ENCODE data around the gene FBN3.
A peak's percentile ranks its signal among the peaks of the same experiment; 100 is the strongest.

FBN3 gene

GRCh38 chr19:8065875-8066261 is 83.5 kb downstream of the FBN3 start:
- Histone ChIP-seq H3K4me3 (ENCODE audit: low read depth in 1 of 2, low read length in 2 of 2) (no peak overlapping the region), H3K36me3 (ENCODE audit: insufficient read depth, low read length) (no peaks in the 10 kb centered on the region), H3K27me3 (ENCODE audit: control insufficient read depth in 1 of 2, insufficient read depth in 2 of 2, low read length in 2 of 2) (no peaks in the 10 kb centered on the region), H3K9ac (ENCODE audit: low read length) (no peak overlapping the region), H3K27ac (ENCODE audit: low read depth, low read length) (no peak overlapping the region), H3K4me1 (ENCODE audit: insufficient read depth, low read length) (no peaks in the 10 kb centered on the region), H3K9me3 (ENCODE audit: low read length) (peaks cover 10% of the 10 kb centered on the region)

DNA sequence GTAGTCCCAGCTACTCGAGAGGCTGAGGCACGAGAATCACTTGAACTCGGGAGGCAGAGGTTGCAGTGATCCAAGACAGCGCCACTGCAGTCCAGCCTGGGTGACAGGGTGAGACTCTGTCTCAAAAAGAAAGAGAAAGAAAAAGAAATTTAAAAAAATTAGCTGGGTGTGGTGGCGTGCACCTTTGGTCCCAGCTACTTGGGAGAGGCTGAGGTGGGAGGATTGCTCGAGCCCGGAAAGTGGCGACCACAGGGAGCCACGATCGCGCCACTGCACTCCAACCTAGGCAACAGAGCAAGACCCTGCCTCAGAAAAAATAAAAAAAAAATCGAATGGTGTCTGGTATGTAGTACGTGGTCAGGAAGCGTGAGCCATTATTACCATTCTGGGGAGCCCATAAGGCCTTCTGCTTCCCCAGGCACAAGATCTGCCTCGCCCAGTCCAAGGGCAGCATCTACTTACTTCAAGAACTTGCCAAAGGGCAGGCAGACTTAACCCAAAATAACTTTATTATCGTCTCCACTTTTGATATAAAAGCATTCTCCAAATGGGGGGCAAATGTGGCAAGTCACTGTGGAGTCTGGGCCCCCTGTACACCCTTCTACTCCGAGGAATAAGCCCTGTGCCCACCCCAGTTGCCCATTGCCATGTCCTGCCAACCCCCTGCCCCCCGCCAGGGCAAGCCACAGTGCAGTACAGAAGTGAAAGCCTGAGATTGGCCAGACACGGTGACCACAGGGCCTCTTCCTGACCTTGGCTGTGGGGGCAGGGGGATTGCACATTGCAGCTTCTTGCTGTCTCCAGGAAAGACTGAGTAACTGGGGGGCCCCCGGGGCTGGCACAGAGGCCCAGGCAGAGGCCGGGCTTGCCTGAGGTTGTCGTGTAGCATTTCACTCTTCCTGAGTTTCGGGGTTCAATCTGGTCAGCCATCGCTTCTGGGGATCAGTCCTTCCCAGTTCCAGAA is 84.2 kb downstream of the FBN3 start:
- Histone ChIP-seq H3K9me3 (ENCODE audit: low read length) (peaks cover 10% of the 10 kb centered on the region), H3K9ac (ENCODE audit: low read length) (no peak overlapping the region), H3K4me3 (ENCODE audit: low read depth in 1 of 2, low read length in 2 of 2) (no peak overlapping the region), H3K36me3 (ENCODE audit: insufficient read depth, low read length) (no peaks in the 10 kb centered on the region), H3K4me1 (ENCODE audit: insufficient read depth, low read length) (no peaks in the 10 kb centered on the region), H3K27ac (ENCODE audit: low read depth, low read length) (no peak overlapping the region), H3K27me3 (ENCODE audit: control insufficient read depth in 1 of 2, insufficient read depth in 2 of 2, low read length in 2 of 2) (no peaks in the 10 kb centered on the region)

- Histone ChIP-seq H3K4me1 (ENCODE audit: insufficient read depth, low read length) (no peaks in the 10 kb centered on the region), H3K36me3 (ENCODE audit: insufficient read depth, low read length) (no peaks in the 10 kb centered on the region), H3K27me3 (ENCODE audit: control insufficient read depth in 1 of 2, insufficient read depth in 2 of 2, low read length in 2 of 2) (no peaks in the 10 kb centered on the region), H3K27ac (ENCODE audit: low read depth, low read length) (no peak overlapping the region), H3K9me3 (ENCODE audit: low read length) (no peaks in the 10 kb centered on the region), H3K9ac (ENCODE audit: low read length) (no peak overlapping the region), H3K4me3 (ENCODE audit: low read depth in 1 of 2, low read length in 2 of 2) (no peak overlapping the region)
These were observed 91.7 kb downstream of the FBN3 start for GRCh38 chr19:8057545-8058270.

- no peak overlapping the region for H3K4me3 ChIP-seq (ENCODE audit: low read depth in 1 of 2, low read length in 2 of 2)
These were observed 92.9 kb downstream of the FBN3 start for GRCh38 chr19:8056533-8056932.

DNA sequence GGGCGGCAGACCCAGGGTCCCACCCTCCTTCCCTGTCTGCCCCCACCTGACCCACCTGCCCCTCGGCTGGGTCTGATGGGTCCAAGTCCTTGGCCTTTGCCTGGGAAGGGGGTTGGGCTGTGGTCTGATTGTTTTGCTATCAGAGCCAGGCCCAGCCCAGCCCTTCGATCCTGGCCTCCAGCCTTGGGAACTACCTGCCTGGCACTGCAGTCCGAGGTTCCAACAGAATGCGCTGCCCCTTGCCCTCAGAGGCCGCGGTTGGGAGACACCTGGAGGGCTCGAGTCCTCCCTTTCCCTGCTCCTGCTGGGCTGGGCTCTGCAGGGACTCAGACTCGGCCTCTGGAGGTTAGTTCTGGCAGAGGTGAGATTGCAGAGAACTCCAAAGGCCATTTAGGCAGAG is 95.2 kb downstream of the FBN3 start:
- H3K27ac ChIP-seq (ENCODE audit: low read depth, low read length) = no peak overlapping the region
- H3K36me3 ChIP-seq (ENCODE audit: insufficient read depth, low read length) = no peaks in the 10 kb centered on the region
- H3K9ac ChIP-seq (ENCODE audit: low read length) = no peak overlapping the region
- H3K4me1 ChIP-seq (ENCODE audit: insufficient read depth, low read length) = no peaks in the 10 kb centered on the region
- H3K27me3 ChIP-seq (ENCODE audit: control insufficient read depth in 1 of 2, insufficient read depth in 2 of 2, low read length in 2 of 2) = peaks cover 0 to 14% of the 10 kb centered on the region in 2 donors
- H3K9me3 ChIP-seq (ENCODE audit: low read length) = no peaks in the 10 kb centered on the region
- no peak overlapping the region for H3K4me3 ChIP-seq (ENCODE audit: low read depth in 1 of 2, low read length in 2 of 2)

More at GRCh38 chr19:8056533-8056932, 92.9 kb downstream of the FBN3 start:
- no peaks in the 10 kb centered on the region for H3K4me1 ChIP-seq (ENCODE audit: insufficient read depth, low read length)
- H3K36me3 ChIP-seq (ENCODE audit: insufficient read depth, low read length) = no peaks in the 10 kb centered on the region
- no peak overlapping the region for H3K9ac ChIP-seq (ENCODE audit: low read length)
- H3K9me3 ChIP-seq (ENCODE audit: low read length) = no peaks in the 10 kb centered on the region
- H3K27me3 ChIP-seq (ENCODE audit: control insufficient read depth in 1 of 2, insufficient read depth in 2 of 2, low read length in 2 of 2) = no peaks in the 10 kb centered on the region
- no peak overlapping the region for H3K27ac ChIP-seq (ENCODE audit: low read depth, low read length)

DNA sequence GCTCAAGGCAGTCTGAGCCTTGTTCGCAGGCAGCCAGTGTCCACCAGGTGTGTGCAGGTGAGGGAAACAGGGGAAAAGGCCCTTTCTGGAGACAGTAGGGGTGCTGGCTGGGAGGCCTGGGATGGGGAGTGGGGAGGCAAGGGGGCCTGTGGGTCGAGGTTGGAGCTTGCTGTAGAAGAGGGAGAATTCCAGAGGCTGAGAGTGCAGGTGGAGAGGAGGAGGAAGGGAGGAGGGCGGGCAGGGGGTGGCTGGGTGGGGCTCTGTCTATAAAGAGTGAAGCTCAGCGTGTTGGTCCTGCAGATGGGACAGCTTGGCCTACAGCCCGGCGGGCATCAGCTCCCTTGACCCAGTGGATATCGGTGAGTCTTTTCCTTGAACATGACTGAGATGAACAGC is 96.9 kb downstream of the FBN3 start, which contains the start of gene CCL25:
TSS of gene CCL25 (plus strand) at position 297 of the 396 bp plus-strand sequence. CDS start 290 bp downstream, outside the sequence.
- Histone ChIP-seq H3K4me1 (ENCODE audit: insufficient read depth, low read length) (no peaks in the 10 kb centered on the region), H3K27me3 (ENCODE audit: control insufficient read depth in 1 of 2, insufficient read depth in 2 of 2, low read length in 2 of 2) (peaks cover 0 to 18% of the 10 kb centered on the region in 2 donors), H3K36me3 (ENCODE audit: insufficient read depth, low read length) (no peaks in the 10 kb centered on the region), H3K9ac (ENCODE audit: low read length) (no peak within 1 kb of the TSS), H3K9me3 (ENCODE audit: low read length) (no peaks in the 10 kb centered on the region), H3K4me3 (ENCODE audit: low read depth in 1 of 2, low read length in 2 of 2) (no peak within 1 kb of the TSS), H3K27ac (ENCODE audit: low read depth, low read length) (no peak within 1 kb of the TSS)

DNA sequence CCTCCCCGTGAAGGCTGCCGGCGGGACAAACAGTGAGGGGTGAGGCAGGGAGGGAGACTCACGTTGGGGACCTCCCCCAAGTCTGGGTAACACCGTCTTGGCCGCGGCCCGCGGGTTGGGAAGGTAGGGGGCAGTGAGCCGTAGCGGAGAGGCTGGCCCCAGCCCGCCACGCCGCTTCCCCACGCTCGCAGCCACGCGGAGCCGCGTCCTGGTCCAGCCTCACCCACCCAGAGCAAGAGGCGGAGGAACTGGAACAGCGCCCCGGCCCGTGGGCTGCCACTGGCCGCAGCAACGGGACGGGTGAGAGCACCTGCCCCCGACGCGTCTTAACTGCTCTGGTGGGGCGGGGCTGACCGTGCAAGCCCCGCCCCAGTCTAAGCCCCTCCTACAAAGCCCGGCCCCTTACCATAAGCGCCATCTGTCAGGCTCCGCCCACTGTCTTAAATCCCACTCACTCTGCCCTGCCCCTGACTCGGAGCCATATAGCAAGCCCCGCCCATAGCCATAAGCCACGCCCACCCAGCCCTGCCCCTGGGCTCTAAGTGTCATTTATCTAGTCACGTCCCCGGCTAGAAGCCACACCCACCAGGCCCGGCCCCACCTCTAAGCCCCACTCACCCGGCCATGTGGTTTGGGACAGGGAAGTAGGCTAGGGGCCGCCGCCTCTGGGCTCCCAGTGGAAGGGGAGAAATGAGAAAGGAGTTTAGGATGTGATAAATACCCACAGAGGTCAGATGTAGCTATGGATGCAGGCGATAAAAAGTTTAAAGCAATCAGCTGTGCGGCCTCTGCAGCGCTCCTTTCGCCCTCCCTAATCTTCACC is 98.9 kb downstream of the FBN3 start:
- H3K4me3 ChIP-seq (ENCODE audit: low read depth in 1 of 2, low read length in 2 of 2) = peak overlapping the region in 1 of 2 donors; percentile 41
- no peaks in the 10 kb centered on the region for H3K36me3 ChIP-seq (ENCODE audit: insufficient read depth, low read length)
- peaks cover 0 to 18% of the 10 kb centered on the region in 2 donors for H3K27me3 ChIP-seq (ENCODE audit: control insufficient read depth in 1 of 2, insufficient read depth in 2 of 2, low read length in 2 of 2)
- no peak overlapping the region for H3K9ac ChIP-seq (ENCODE audit: low read length)
- H3K27ac ChIP-seq (ENCODE audit: low read depth, low read length) = no peak overlapping the region
- H3K9me3 ChIP-seq (ENCODE audit: low read length) = no peaks in the 10 kb centered on the region
- H3K4me1 ChIP-seq (ENCODE audit: insufficient read depth, low read length) = no peaks in the 10 kb centered on the region

- peaks cover 0 to 18% of the 10 kb centered on the region in 2 donors for H3K27me3 ChIP-seq (ENCODE audit: control insufficient read depth in 1 of 2, insufficient read depth in 2 of 2, low read length in 2 of 2)
- H3K27ac ChIP-seq (ENCODE audit: low read depth, low read length) = no peak overlapping the region
- H3K4me1 ChIP-seq (ENCODE audit: insufficient read depth, low read length) = no peaks in the 10 kb centered on the region
- no peaks in the 10 kb centered on the region for H3K9me3 ChIP-seq (ENCODE audit: low read length)
- H3K36me3 ChIP-seq (ENCODE audit: insufficient read depth, low read length) = no peaks in the 10 kb centered on the region
- no peak overlapping the region for H3K9ac ChIP-seq (ENCODE audit: low read length)
- H3K4me3 ChIP-seq (ENCODE audit: low read depth in 1 of 2, low read length in 2 of 2) = no peak overlapping the region
These were observed 102.7 kb downstream of the FBN3 start for GRCh38 chr19:8046569-8047165.

DNA sequence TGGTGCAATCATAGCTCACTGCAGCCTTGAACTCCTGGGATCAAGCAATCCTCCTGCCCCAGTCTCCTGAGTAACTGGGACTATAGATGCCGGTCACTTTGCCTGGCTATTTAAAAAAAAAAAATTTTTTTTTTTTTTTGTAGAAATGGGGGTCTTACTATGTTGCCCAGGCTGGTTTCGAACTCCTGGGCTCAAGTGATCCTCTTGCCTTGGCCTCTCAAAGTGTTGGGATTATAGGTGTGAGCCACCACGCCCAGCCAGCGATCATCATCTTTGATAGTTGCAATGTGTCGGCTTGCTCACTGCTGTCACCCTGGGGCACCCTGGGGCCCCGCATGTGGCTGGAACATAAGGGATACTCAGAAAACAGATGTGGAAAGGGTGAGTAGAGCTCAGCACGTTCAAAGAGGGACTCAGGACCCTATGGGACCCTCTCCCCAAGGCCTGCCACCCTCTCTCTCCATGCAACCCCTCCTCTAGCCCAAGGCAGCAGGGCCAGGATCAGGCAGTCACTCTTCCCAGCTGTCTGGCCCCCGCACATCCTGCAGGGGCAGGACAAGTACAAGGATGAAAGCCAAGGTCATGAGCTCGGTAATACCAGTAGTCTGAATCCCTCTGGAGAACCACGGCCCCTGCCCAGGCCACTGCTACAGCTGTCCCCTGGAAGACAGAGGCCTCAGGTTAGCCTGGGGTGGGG is 103.4 kb downstream of the FBN3 start:
- H3K36me3 ChIP-seq (ENCODE audit: insufficient read depth, low read length) = no peaks in the 10 kb centered on the region
- no peaks in the 10 kb centered on the region for H3K4me1 ChIP-seq (ENCODE audit: insufficient read depth, low read length)
- no peak overlapping the region for H3K27ac ChIP-seq (ENCODE audit: low read depth, low read length)
- no peak overlapping the region for H3K4me3 ChIP-seq (ENCODE audit: low read depth in 1 of 2, low read length in 2 of 2)
- H3K9me3 ChIP-seq (ENCODE audit: low read length) = no peaks in the 10 kb centered on the region
- peaks cover 0 to 18% of the 10 kb centered on the region in 2 donors for H3K27me3 ChIP-seq (ENCODE audit: control insufficient read depth in 1 of 2, insufficient read depth in 2 of 2, low read length in 2 of 2)
- no peak overlapping the region for H3K9ac ChIP-seq (ENCODE audit: low read length)

- H3K36me3 ChIP-seq (ENCODE audit: insufficient read depth, low read length) = no peaks in the 10 kb centered on the region
- no peak overlapping the region for H3K27ac ChIP-seq (ENCODE audit: low read depth, low read length)
- H3K9me3 ChIP-seq (ENCODE audit: low read length) = no peaks in the 10 kb centered on the region
- H3K4me1 ChIP-seq (ENCODE audit: insufficient read depth, low read length) = no peaks in the 10 kb centered on the region
- H3K4me3 ChIP-seq (ENCODE audit: low read depth in 1 of 2, low read length in 2 of 2) = no peak overlapping the region
- H3K27me3 ChIP-seq (ENCODE audit: control insufficient read depth in 1 of 2, insufficient read depth in 2 of 2, low read length in 2 of 2) = peaks cover 0 to 2% of the 10 kb centered on the region in 2 donors
- H3K9ac ChIP-seq (ENCODE audit: low read length) = no peak overlapping the region
These were observed 105.4 kb downstream of the FBN3 start for GRCh38 chr19:8044018-8044417.
